HepG2 (cell line): ENCODE results near the gene LRRC15. TPM values are rescaled to one million over a fixed set of nuclear protein-coding genes. Genes with fewer than 3 reads are reported as not detected.

Source experiments
- ARID5B ChIP-seq: IDR thresholded peaks from 2 replicates; pipeline ENCODE4 v1.4.0; 2020; ENCODE audit warnings: mild to moderate bottlenecking, missing genetic modification reagents
- EP300 ChIP-seq, 3 experiments: sonication (generic) in 1 of 3; formaldehyde crosslinking in 1 of 3; IDR thresholded peaks; 2 replicates each; pipeline versions ENCODE4 v1.5.1 to v1.6.1; 2011 to 2020; ENCODE audit warnings: low read depth in 2 of 3, low read length in 2 of 3, borderline replicate concordance in 1 of 3, improper control_type of control experiment in 1 of 3, mild to moderate bottlenecking in 1 of 3, missing genetic modification reagents in 1 of 3, moderate library complexity in 1 of 3
- ISX ChIP-seq: sonication (generic); formaldehyde crosslinking; conservative IDR thresholded peaks from 2 replicates; pipeline ENCODE4 v1.5.0; 2020; ENCODE audit warnings: missing genetic modification reagents
- KLF16 ChIP-seq, 2 experiments: sonication (generic) in 1 of 2; formaldehyde crosslinking in 1 of 2; IDR thresholded peaks; 2 replicates each; pipeline versions ENCODE4 v1.6.1 to v1.8.0; 2016 to 2023; ENCODE audit warnings: missing genetic modification reagents in 2 of 2, missing compliant biosample characterization in 1 of 2
- MAFK ChIP-seq, 2 experiments: IDR thresholded peaks in 1 of 2; conservative IDR thresholded peaks in 1 of 2; 2 replicates each; pipeline ENCODE4 v1.6.1; 2011; ENCODE audit warnings: improper control_type of control experiment in 2 of 2, low read length in 2 of 2
- MEF2D ChIP-seq: sonication (generic); formaldehyde crosslinking; IDR thresholded peaks from 2 replicates; pipeline ENCODE4 v1.5.1; 2020; ENCODE audit warnings: mild to moderate bottlenecking, missing genetic modification reagents
- MZF1 ChIP-seq: sonication (generic); formaldehyde crosslinking; IDR thresholded peaks from 2 replicates; pipeline ENCODE4 v1.8.1; 2023; ENCODE audit warnings: mild to moderate bottlenecking, missing genetic modification reagents, borderline replicate concordance
- NRL ChIP-seq: sonication (generic); formaldehyde crosslinking; IDR thresholded peaks from 2 replicates; pipeline ENCODE4 v1.5.0; 2020; ENCODE audit warnings: missing genetic modification reagents, mild to moderate bottlenecking, moderate library complexity, borderline replicate concordance
- RELA ChIP-seq: sonication (generic); formaldehyde crosslinking; IDR thresholded peaks from 2 replicates; pipeline ENCODE4 v1.4.0; 2020; ENCODE audit warnings: missing genetic modification reagents
- TEAD2 ChIP-seq: sonication (generic); formaldehyde crosslinking; IDR thresholded peaks from 2 replicates; pipeline ENCODE4 v1.9.0; 2021; ENCODE audit warnings: missing genetic modification reagents
- ZBTB4 ChIP-seq: sonication (generic); formaldehyde crosslinking; IDR thresholded peaks from 2 replicates; pipeline ENCODE4 v1.4.0; 2020; ENCODE audit warnings: missing genetic modification reagents, mild to moderate bottlenecking, borderline replicate concordance
- ZNF331 ChIP-seq: sonication (generic); formaldehyde crosslinking; IDR thresholded peaks from 2 replicates; pipeline ENCODE4 v1.4.0; 2020; ENCODE audit warnings: missing genetic modification reagents
- ZNF34 ChIP-seq: sonication (generic); formaldehyde crosslinking; IDR thresholded peaks from 2 replicates; pipeline ENCODE4 v1.4.0; 2020; ENCODE audit warnings: mild to moderate bottlenecking, missing genetic modification reagents, borderline replicate concordance
- ZNF431 ChIP-seq: sonication (generic); formaldehyde crosslinking; IDR thresholded peaks from 2 replicates; pipeline ENCODE4 v1.9.0; 2022; ENCODE audit warnings: missing genetic modification reagents, low read depth, mild to moderate bottlenecking, borderline replicate concordance
- ZNF660 ChIP-seq: sonication (generic); formaldehyde crosslinking; IDR thresholded peaks from 2 replicates; pipeline ENCODE4 v1.5.1; 2020; ENCODE audit warnings: mild to moderate bottlenecking, low read depth, missing genetic modification reagents, borderline replicate concordance
- polyA plus RNA-seq, 8 experiments: library from polyadenylated mRNA; depleted of rRNA in 3 of 8; stranded (reverse) in 7 of 8; unstranded in 1 of 8; fragments of >200 nt; fragmentation: Illumina TruSeq in 4 of 8; extraction: Trizol in 4 of 8; gene quantifications; 2 replicates each; pipeline versions ENCODE4 v1.2.1 to v1.2.3, GENCODE V29; 2011 to 2016; ENCODE audit warnings: low read depth in 4 of 8, missing spikeins in 1 of 8, mixed read lengths in 1 of 8; ENCODE audit not compliant: insufficient read depth in 1 of 8
- total RNA-seq, 5 experiments: library from RNA; depleted of rRNA; stranded (reverse); fragments of >200 nt; fragmentation: Illumina TruSeq; extraction: Trizol; gene quantifications; 2 replicates each; pipeline ENCODE4 v1.2.3, GENCODE V29; 2016; ENCODE audit warnings: low read depth in 1 of 5
- TF ChIP-seq, protein P1 (sequence below): IDR thresholded peaks from 2 replicates; pipeline ENCODE4 v1.6.1; 2016; ENCODE audit warnings: low read depth
- TF ChIP-seq, protein P2 (sequence below): sonication (generic); formaldehyde crosslinking; IDR thresholded peaks from 2 replicates; pipeline ENCODE4 v1.8.0; 2022; ENCODE audit warnings: mild to moderate bottlenecking, missing genetic modification reagents

LRRC15 gene
- total and polyA plus RNA-seq, 2 of the 13 experiments (the other 11 are each of a cell fraction or from before 2014, with no cell fraction given) = not detected

DNA sequence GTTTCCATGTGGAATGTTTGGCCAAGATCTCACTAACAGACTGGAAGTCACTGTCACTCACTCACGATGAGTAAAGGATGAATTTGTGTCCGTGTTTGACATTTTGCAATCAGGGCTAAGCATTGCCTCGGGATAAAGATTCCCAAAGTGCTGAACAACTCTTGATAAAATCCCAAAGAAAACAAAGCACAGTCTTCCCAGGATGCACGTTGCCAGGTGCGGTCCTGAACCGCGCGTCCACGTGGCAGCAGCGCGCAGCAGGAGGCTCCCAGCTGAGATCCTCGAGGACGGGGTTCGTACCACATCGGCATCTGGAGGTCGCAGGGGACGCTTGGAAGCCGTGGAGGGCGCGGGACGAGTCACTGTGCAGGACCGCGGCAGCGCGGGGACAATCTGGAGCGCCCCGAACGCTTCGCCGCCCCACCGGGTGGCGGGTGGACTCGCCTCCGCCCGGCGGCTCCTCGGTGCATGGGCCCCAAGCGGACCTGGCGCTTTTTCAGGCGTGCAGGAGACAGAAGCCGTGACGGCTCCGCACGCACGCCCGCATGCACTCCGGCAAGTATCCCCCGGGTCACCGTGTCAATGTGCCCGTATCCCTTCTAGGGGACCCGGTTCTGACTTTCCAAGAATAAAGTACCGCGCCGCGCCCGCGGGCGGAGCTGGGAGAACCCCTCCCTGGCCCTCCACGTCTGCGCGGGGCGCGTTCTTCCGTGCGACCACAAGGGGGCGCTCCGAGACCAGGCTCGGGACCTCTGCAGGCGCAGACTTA lies 36.1 kb downstream of the LRRC15 start (continued):
- TF ChIP-seq ZBTB4 (peak; percentile 88; the same call in 1 of the 2 replicates), ISX (CRISPR knock-in tag) (no peak), ZNF34 (CRISPR knock-in tag) (no peak; the same call in 1 of the 2 replicates), ZNF660 (CRISPR knock-in tag) (no peak), TEAD2 (CRISPR knock-in tag) (peak; percentile 60; the same call in 1 of the 2 replicates), MEF2D (CRISPR knock-in tag) (peak; percentile 60), NRL (CRISPR knock-in tag) (peak; percentile 97), ARID5B (CRISPR knock-in tag) (peak; percentile 22), MAFK (conservative IDR thresholded peaks at IDR 0.05 in 1 of 2, IDR thresholded peaks at IDR 0.05 in 1 of 2; ENCODE audit: low read length in 2 of 2) (peak in 1 of 2 experiments; percentile 4; a peak in 1 of 4 replicates), RELA (CRISPR knock-in tag) (no peak), ZNF431 (CRISPR knock-in tag) (peak; percentile 95), KLF16 (CRISPR knock-in tag; IDR thresholded peaks at IDR 0.05) (peak in 1 of 2 experiments; percentile 88; a peak in 2 of 4 replicates), EP300 (IDR thresholded peaks at IDR 0.05; ENCODE audit: low read depth in 2 of 2, low read length in 2 of 2) (peak in 1 of 2 experiments; percentile 15; a peak in 1 of 4 replicates), EP300 (CRISPR knock-in tag; IDR thresholded peaks at IDR 0.05; ENCODE audit: borderline replicate concordance) (no peak), ZNF331 (peak; percentile 28; the same call in 1 of the 2 replicates), MZF1 (CRISPR knock-in tag) (0 out of 2 replicates have a peak, but pooled peaks have one; percentile 56)
- TF ChIP-seq, protein P1, sequence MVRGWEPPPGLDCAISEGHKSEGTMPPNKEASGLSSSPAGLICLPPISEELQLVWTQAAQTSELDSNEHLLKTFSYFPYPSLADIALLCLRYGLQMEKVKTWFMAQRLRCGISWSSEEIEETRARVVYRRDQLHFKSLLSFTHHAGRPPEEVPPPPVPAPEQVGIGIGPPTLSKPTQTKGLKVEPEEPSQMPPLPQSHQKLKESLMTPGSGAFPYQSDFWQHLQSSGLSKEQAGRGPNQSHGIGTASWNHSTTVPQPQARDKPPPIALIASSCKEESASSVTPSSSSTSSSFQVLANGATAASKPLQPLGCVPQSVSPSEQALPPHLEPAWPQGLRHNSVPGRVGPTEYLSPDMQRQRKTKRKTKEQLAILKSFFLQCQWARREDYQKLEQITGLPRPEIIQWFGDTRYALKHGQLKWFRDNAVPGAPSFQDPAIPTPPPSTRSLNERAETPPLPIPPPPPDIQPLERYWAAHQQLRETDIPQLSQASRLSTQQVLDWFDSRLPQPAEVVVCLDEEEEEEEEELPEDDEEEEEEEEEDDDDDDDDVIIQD (CRISPR knock-in tag) = no peak
- TF ChIP-seq, protein P2, sequence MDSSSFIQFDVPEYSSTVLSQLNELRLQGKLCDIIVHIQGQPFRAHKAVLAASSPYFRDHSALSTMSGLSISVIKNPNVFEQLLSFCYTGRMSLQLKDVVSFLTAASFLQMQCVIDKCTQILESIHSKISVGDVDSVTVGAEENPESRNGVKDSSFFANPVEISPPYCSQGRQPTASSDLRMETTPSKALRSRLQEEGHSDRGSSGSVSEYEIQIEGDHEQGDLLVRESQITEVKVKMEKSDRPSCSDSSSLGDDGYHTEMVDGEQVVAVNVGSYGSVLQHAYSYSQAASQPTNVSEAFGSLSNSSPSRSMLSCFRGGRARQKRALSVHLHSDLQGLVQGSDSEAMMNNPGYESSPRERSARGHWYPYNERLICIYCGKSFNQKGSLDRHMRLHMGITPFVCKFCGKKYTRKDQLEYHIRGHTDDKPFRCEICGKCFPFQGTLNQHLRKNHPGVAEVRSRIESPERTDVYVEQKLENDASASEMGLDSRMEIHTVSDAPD = no peak
